Heart right ventricle (tissue), 16 donors: ENCODE data around the gene SMAD7. TPM values are rescaled to one million over a fixed set of nuclear protein-coding genes. Genes with fewer than 3 reads are reported as not detected.

Experiments used
- ATAC-seq, 8 donors: fragments of 200-7000 bp; cut with Tn5 transposase; one replicate each; pipeline ENCODE4 v1.9.1; 2020; ENCODE audit warnings: mild to moderate bottlenecking in 8 of 8, moderate library complexity in 8 of 8, moderate number of reproducible peaks in 1 of 8
- DNase-seq, 2 donors: peaks; one replicate each; pipeline ENCODE4 v3.0.0-alpha.2; 2020
- H3K27ac ChIP-seq, 10 donors: fragments of 200-600 bp; sonication (generic) in 2 of 10; one replicate each; pipeline versions ENCODE4 v1.5.0 to v1.8.0; 2020 to 2022; ENCODE audit warnings: mild to moderate bottlenecking in 3 of 10
- H3K27me3 ChIP-seq, 7 donors: fragments of 200-600 bp; one replicate each; pipeline ENCODE4 v1.8.0; 2021 to 2022; ENCODE audit warnings: mild to moderate bottlenecking in 2 of 7
- H3K36me3 ChIP-seq, 9 donors: fragments of 200-600 bp; sonication (generic) in 1 of 9; one replicate each; pipeline versions ENCODE4 v1.5.0 to v1.8.0; 2020 to 2022; ENCODE audit warnings: mild to moderate bottlenecking in 2 of 9
- H3K4me1 ChIP-seq, 9 donors: fragments of 200-600 bp; sonication (generic) in 1 of 9; one replicate each; pipeline versions ENCODE4 v1.5.0 to v1.8.0; 2020 to 2022; ENCODE audit warnings: mild to moderate bottlenecking in 4 of 9
- H3K4me3 ChIP-seq, 10 donors: fragments of 200-600 bp; sonication (generic) in 2 of 10; one replicate each; pipeline versions ENCODE4 v1.5.0 to v1.8.0; 2020 to 2022; ENCODE audit warnings: mild to moderate bottlenecking in 7 of 10, moderate library complexity in 2 of 10
- H3K9me3 ChIP-seq, 11 donors: fragments of 200-600 bp in 10 of 11; sonication (generic) in 2 of 11; one replicate each; pipeline versions ENCODE4 v1.5.0 to v1.8.0; 2013 to 2022; ENCODE audit warnings: mild to moderate bottlenecking in 2 of 11, control low read depth in 1 of 11, moderate library complexity in 1 of 11
- WGBS, 2 donors: extraction: QIAGEN DNeasy Blood & Tissue Kit; methylation state at CpG; one replicate each; pipeline ENCODE4 v1.1.7; 2013; ENCODE audit warnings: inconsistent platforms in 1 of 2; 5-methylcytosine and 5-hydroxymethylcytosine counted together
- intact Hi-C, 10 donors: fragments of 100-400 bp; cut with DNase I; formaldehyde crosslinking; loops; one replicate each; pipeline versions ENCODE4 v1.11.1 to v1.14.2; 2022
- polyA plus RNA-seq, 2 donors: library from polyadenylated mRNA; stranded (reverse); fragments of 200-250 nt; gene quantifications; one replicate each; pipeline ENCODE4 v1.2.3, GENCODE V29; 2013
- total RNA-seq, 10 donors: library from RNA; stranded (reverse); fragmentation: NEBNext Ultra II Directional in 3 of 10; extraction: Animal tissue kit (Norgen Biotek cat#: 25700) in 3 of 10; gene quantifications; one replicate each; pipeline versions ENCODE4 v1.2.1 to v1.2.4, GENCODE V29; 2021 to 2023
- TF ChIP-seq, protein P1 (sequence below), 9 donors: fragments of 200-600 bp; sonication (generic) in 2 of 9; IDR thresholded peaks; one replicate each; pipeline versions ENCODE4 v1.5.0 to v1.8.0; 2021 to 2022; ENCODE audit warnings: antibody characterized with exemption in 9 of 9, mild to moderate bottlenecking in 5 of 9, moderate library complexity in 1 of 9
- donor health status: Arrhythmogenic right ventricular cardiomyopathy.
- donor health status: ischemic (EF 13 %, LVEDD 7.1; RV severe dilation, severe dysfunction).
- donor health status: healthy with polysubstance abuse.
- donor health status: DM: no; HTN: yes; CAD: no.
- donor health status: DM: no; HTN: no; CAD: no.
- donor health status: ischemic (EF 25% LVEDD 6.9; RV normal size, moderate dysfunction).
- donor health status: ischemic (EF 25% LVEDD 5.7; RV mildly dilated, moderate dysfunction).
- donor health status: healthy.
- donor health status: DM: yes; HTN: yes; CAD: no.
- donor health status: Ischemic cardiomyopathy.
- donor health status: ischemic (EF 35%, LVEDD 5.7; RV mildly dilated, moderate dysfunction).
- donor health status: nonischemic (EF 11% LVEDD 7.7; RV severe dilation, severe dysfunction).
- donor health status: DM: yes; HTN: yes; CAD: no.
- donor health status: PGD.
- donor health status: ischemic (EF 29% LVEDD 5.4; RV normal size, mild dysfunction).
- donor health status: nonischemic (EF 23%, LVEDD 6.1; RV moderate dilation, normal function).

The SMAD7 gene
- total and polyA plus RNA-seq, 12 donors = 6.7 to 28.6 (median 19.2) TPM

DNA sequence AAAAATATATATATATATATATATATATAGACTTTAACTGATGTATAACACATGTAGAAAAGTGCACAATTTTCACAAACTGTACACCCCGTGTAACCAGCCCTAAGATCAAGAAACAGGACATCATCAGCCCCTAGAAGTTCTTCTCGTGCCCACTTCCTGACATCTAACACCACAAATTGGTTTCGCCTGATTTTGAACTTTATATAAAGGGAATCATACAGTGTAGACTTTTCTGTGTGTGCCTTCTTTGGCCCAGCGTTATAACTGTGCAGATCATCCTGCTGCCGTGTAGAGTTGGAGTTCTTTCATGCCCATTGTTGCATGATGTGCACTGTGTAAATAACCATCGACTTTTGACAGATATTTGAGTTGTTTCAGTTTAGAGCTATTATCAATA, 41.0 kb downstream of the SMAD7 start:
- ATAC-seq (no peak), DNase-seq (no peak)
- Histone ChIP-seq H3K27me3 (no peaks in the 10 kb centered on the region), H3K4me3 (no peak overlapping the region), H3K4me1 (peaks cover 0 to 4% (median 0%) of the 10 kb centered on the region in 9 donors), H3K27ac (no peak overlapping the region), H3K9me3 (peaks cover 0 to 8% (median 2%) of the 10 kb centered on the region in 11 donors), H3K36me3 (no peaks in the 10 kb centered on the region)
- intact Hi-C loops = no loop called here
- 89% methylated on average over 6 of the region's 6 CpGs for WGBS, 2 donors
- TF ChIP-seq, protein P1, sequence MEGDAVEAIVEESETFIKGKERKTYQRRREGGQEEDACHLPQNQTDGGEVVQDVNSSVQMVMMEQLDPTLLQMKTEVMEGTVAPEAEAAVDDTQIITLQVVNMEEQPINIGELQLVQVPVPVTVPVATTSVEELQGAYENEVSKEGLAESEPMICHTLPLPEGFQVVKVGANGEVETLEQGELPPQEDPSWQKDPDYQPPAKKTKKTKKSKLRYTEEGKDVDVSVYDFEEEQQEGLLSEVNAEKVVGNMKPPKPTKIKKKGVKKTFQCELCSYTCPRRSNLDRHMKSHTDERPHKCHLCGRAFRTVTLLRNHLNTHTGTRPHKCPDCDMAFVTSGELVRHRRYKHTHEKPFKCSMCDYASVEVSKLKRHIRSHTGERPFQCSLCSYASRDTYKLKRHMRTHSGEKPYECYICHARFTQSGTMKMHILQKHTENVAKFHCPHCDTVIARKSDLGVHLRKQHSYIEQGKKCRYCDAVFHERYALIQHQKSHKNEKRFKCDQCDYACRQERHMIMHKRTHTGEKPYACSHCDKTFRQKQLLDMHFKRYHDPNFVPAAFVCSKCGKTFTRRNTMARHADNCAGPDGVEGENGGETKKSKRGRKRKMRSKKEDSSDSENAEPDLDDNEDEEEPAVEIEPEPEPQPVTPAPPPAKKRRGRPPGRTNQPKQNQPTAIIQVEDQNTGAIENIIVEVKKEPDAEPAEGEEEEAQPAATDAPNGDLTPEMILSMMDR (IDR thresholded peaks at IDR 0.05) = no peak

DNA sequence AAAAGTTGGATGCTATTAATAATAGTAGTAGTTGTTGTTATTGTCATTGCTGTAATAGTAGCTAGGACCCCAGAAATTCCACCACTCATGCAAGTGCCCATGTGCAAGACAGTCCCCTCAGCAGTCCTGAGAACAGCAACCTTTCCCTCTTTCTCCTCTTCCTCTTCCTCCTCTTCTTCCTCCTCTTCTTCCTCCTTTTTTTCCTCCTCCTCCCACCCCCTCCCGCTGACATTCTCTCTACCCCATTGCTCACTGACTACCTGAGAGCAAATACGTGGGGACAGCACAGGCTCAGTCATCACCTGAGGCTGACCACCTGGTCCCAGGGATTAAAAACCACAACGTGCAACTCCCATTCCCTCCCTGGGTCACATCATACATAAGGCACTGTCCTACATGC, 41.8 kb downstream of the SMAD7 start:
- ATAC-seq = no peak

DNA sequence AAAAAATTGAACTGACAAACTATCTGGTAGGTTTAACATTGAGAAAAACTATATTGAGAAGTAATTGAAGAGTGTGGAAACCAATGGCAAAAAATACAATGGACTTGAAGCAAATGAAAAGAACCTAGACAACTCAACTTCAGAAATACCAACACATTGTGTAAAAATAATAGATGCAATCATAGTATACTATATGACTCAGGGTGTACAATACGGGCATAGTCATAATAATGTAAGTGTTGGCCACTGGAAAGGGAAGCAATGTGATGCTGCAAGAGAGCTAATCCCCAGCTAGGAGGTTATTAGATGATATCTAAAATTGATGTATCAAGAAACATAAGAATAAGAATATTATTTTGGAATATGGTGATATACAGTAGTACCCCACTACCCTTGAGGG, 45.3 kb downstream of the SMAD7 start:
- TF ChIP-seq, protein P1 (IDR thresholded peaks at IDR 0.05) = no peak
- no peaks in the 10 kb centered on the region for H3K36me3 ChIP-seq
- no peak overlapping the region for H3K4me3 ChIP-seq
- intact Hi-C loops = no loop called here
- H3K27me3 ChIP-seq = no peaks in the 10 kb centered on the region
- DNase-seq (no peak), ATAC-seq (no peak)
- no peak overlapping the region for H3K27ac ChIP-seq
- 97 to 100% methylated on average over 1 of the region's 1 CpG for WGBS, 2 donors
- peaks cover 0 to 16% (median 4%) of the 10 kb centered on the region in 11 donors for H3K9me3 ChIP-seq
- peaks cover 14 to 30% (median 20%) of the 10 kb centered on the region in 9 donors for H3K4me1 ChIP-seq

More for the DNA sequence above, 41.8 kb downstream of the SMAD7 start:
- peaks cover 0 to 4% (median 0%) of the 10 kb centered on the region in 9 donors for H3K4me1 ChIP-seq
- DNase-seq = no peak
- H3K27me3 ChIP-seq = no peaks in the 10 kb centered on the region
- 84 to 86% methylated on average over 3 of the region's 3 CpGs for WGBS, 2 donors
- H3K9me3 ChIP-seq = peaks cover 0 to 16% (median 4%) of the 10 kb centered on the region in 11 donors
- intact Hi-C loops = no loop called here
- TF ChIP-seq, protein P1 (IDR thresholded peaks at IDR 0.05) = no peak
- H3K4me3 ChIP-seq = no peak overlapping the region
- no peak overlapping the region for H3K27ac ChIP-seq
- H3K36me3 ChIP-seq = no peaks in the 10 kb centered on the region

DNA sequence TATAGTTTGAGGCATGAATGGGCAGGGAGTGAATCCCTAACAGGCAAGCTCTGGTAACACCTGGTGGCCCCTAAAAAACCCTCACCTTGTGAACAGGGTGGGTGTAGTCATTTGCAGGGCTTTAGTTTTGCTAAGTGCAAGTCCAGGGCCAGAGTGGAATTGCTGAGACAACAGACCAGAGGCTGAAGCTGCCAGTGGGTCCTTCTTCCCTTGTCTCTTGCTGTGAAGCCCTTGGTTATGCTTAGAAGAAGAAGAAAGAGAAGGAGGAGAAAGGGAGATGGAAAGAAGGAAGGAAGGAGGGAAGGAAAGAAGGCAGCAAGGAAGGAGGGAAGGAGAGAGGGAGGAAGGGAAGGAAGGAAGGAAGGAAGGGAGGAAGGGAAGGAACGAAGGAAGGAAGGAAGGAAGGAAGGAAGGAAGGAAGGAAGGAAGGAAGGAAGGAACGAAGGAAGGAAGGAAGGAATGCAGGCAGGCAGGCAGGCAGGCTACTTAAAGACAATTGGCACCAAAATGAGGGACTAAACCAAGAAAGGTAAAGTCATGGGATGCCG, 45.8 kb downstream of the SMAD7 start:
- 81 to 86% methylated on average over 3 of the region's 3 CpGs for WGBS, 2 donors
- H3K4me1 ChIP-seq = peaks cover 14 to 30% (median 20%) of the 10 kb centered on the region in 9 donors
- H3K27me3 ChIP-seq = no peaks in the 10 kb centered on the region
- H3K9me3 ChIP-seq = peaks cover 0 to 16% (median 4%) of the 10 kb centered on the region in 11 donors
- no peak overlapping the region for H3K4me3 ChIP-seq
- DNase-seq (no peak), ATAC-seq (no peak)
- H3K36me3 ChIP-seq = no peaks in the 10 kb centered on the region
- TF ChIP-seq, protein P1 (IDR thresholded peaks at IDR 0.05) = no peak
- intact Hi-C loops = no loop called here
- no peak overlapping the region for H3K27ac ChIP-seq
